Measurements from ENCODE around the gene KCNK2.

GRCh38 chr1:215054266-215054665 is 28.3 kb upstream of the KCNK2 start:
- TF ChIP-seq, protein P1, sequence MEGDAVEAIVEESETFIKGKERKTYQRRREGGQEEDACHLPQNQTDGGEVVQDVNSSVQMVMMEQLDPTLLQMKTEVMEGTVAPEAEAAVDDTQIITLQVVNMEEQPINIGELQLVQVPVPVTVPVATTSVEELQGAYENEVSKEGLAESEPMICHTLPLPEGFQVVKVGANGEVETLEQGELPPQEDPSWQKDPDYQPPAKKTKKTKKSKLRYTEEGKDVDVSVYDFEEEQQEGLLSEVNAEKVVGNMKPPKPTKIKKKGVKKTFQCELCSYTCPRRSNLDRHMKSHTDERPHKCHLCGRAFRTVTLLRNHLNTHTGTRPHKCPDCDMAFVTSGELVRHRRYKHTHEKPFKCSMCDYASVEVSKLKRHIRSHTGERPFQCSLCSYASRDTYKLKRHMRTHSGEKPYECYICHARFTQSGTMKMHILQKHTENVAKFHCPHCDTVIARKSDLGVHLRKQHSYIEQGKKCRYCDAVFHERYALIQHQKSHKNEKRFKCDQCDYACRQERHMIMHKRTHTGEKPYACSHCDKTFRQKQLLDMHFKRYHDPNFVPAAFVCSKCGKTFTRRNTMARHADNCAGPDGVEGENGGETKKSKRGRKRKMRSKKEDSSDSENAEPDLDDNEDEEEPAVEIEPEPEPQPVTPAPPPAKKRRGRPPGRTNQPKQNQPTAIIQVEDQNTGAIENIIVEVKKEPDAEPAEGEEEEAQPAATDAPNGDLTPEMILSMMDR (conservative IDR thresholded peaks at IDR 0.05 in 1 of 2, IDR thresholded peaks at IDR 0.05 in 1 of 2; ENCODE audit: extremely low read depth in 1 of 2, insufficient read depth in 1 of 2, low read depth in 1 of 2, low read length in 2 of 2) = no peak
- TF ChIP-seq EZH2 (IDR thresholded peaks at IDR 0.05; ENCODE audit: borderline replicate concordance, low read length) = no peak

All from mammary epithelial cell (primary cell).